Middle frontal gyrus (tissue), 1 donor: Measurements from ENCODE around the gene PIP4K2A.

Source experiments
- DNase-seq: peaks from one replicate; pipeline ENCODE4 v3.0.0-alpha.2; 2015; ENCODE audit warnings: low spot score; ENCODE audit errors: extremely low spot score

Gene PIP4K2A

DNA sequence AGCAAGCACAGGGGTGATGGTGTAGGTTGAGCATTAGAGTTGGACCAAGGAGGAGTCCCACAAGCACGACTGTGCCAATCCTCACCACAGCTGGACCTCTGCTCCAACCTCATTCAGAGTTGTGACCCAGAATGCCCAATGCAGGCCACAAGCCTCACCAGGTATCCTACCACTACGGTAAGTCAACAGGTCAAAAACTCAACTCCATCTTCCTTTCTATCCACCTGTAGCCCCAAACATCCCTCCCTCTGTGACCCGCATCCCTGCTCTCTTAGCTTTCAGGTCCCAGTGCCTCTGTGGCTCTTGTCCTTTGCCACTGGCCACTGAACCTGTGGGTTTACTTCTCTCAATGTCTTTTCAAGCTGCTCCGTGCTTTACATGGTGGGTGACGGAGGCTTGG lies 112.8 kb downstream of the PIP4K2A start:
- DNase-seq: no peak

DNA sequence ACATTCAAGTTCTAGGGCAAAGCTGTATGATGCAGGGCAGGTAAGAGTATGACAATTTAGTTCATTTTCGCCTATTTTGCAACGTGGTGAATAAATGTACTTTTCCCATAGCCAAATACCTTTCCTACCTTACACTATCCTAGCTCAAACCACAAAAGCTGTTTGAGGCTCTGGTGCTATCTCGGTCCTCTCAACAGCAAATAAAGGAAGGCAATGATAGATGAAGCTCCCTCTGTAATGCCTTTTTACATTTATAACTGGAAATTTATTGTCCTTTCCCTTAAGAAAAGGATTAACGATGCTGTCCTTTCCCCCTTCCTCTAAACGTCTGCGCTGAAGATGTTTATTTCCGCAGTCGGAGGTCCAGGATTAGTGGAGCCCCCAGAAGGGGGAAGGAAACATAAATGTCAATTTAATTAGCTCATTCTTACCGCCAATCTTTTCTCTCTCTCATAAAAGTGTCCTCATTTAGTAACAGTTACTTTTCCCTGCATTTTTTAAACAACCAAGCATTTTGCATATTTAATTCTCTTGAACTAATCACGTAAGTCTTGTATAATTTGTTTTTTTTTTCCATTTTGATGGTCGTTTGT lies 114.6 kb downstream of the PIP4K2A start:
- no peak for DNase-seq

DNA sequence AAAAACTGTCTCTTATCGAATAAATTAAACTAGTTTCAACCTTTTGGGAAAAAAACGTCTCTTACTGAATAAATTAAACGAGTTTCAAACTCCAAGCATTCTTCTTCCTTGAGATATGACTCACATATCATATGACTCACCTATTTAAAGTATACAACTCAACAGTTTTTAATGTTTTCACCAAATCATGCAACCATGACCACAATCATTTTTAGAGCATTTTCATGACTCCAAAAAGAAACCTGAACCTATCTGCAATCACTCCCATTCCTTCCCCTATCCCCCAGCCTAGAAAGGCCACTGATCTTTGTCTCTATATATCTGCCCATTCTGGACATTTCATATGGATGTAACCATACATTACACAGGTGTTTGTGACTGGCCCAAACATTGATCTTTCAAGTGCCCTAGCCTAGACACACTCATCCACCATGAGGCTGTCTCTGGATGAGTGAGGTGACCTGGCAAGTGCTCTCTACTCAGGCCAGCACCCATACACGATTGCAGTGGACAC lies 115.3 kb downstream of the PIP4K2A start:
- no peak for DNase-seq

DNA sequence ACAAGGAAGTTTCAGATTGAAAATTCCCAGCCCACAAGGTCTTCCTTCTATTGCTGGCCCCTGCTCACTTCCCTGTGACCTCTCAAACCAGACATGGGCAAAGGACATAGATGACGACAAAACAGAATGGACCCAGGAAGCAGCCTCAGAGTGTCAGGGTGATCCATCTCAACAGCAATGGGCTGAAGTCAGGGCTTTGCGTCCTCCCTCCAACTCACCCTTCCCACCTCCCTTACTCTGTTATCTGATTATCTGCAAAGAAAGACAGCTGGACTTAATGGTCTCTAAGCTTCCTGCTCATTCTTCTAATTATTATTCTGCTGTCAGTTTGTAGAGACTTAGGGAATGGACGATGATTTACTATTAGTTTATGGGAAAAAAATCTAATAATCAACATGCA lies 115.9 kb downstream of the PIP4K2A start:
- no peak for DNase-seq

DNA sequence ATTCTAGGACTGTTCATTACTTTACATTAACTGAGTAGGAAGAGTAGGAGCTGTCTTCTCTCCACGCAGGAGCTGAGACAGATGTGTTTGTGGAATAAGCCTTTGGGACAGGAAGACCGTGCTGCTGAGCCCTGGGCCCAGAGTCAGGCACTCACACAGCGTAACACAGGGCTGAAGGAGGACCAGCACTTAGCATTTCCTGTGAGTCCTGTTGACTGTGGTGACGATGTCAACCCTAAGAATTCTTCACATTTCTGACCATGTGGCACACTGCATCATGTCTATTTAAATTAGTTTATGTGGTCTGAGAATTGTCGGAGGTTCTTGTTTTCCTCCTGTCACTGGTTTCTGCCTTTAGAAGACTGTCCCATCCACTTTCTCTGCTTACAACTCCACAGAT lies 117.2 kb downstream of the PIP4K2A start:
- no peak for DNase-seq

DNA sequence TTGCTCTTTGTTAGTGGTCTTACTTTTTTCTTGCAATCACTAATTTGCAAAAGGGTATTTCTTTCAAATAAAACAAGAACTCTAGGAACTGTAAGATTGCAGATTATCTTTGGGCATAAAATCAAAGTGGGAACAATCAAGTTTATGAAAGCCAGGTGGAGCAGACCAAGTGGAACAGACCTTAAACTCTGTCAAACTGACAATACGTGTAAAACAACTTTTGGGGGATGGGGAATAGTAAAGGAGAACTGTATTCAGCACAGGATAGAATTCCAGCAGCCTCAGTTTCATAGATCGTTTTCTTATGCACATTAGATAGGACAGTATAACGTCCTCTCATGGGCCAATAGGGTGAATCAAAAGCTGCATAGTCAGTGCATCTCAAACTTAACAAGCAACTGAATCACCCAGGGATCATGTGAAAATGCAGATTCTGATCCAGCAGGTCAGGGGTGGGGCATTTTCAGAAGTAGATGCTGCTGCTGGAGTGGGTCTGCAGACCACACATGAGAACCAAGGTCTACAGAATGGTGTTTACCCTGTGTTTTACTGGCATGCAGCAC lies 120.7 kb downstream of the PIP4K2A start:
- no peak for DNase-seq

DNA sequence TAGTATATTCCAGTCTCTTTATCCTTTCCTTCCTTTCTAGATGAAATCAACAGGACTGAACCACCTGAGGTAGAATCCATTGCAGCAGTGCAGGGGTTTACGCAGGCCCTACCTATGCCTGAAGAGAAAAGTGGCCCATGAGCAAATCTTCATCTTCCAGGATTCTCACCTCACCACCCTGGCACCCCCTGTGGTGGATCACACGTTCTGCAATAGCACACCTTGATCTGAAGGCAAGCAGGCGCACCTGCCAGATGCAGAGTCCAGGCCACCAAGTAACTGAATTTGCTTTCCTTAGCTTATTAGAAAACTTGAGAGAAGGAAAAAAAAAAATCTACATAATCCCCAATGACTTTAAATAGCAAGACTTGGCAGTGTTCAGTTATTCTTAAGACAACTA lies 121.4 kb downstream of the PIP4K2A start:
- DNase-seq: no peak

DNA sequence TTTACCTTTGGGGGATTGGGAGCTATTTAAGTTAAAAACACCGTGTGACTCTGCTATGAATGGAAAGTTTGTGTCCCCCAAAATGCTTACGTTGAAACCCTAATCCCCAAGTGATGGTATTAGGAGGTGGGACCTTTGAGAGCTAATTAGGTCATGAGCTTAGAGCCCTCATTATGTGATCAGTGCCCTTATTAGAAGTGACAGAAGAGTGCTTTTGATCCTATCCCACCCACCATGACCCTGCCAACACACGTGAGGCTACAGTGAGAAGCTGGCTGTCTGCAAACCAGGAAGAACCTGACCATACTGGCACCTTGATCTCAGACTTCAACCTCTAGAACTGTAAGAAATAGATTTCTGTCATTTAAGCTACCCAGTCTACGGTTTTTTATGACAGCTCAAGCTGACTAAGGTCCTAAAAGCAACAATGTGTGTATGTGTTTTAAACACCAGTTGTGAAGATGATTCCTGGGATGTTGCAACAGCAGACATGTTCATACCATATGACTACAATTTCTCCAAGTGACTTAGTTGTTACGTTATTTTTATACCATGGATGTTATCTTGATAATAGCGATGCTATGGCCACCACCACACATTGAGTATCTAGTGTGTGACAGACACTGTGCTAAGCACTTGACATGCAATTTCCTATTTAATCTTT lies 124.4 kb downstream of the PIP4K2A start:
- DNase-seq: no peak

DNA sequence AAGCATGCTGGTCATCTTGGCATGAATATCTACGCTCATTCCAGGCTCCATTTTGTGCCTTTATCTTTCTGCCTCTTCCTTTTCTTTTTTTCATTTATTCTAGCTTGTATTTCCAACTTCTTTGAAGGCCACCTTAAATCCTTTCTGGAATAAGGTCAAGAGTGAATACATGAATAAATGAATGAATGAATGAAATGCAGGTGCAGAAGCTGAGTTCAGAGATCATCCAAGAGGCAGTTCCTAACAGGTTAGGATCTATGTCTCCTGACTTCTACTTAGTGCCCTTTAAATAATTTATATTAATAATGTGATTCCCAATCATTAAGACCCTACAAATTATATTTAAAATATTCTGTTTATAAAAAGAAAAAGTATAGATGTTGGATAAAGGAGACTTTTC lies 125.9 kb downstream of the PIP4K2A start:
- DNase-seq: no peak

DNA sequence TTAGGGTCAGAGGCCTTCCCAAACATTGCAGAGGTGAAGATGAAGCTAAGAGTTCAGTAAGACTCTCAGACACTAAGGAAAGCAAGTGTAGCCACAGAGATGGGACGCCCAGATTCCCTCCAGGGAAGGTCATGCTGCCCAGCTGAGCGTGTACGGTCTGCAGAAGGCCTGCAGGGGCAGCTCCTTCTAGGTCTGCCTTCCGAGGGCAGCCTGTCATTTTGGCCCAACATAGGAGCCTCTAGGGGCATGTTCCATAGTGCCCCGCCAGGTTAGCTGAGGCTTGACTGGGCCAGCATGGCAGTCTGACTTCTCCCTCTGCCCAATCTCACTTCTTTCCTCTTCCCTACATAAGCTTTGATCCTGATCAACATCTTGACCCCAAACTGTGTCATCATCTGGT lies 130.7 kb downstream of the PIP4K2A start:
- DNase-seq: no peak

DNA sequence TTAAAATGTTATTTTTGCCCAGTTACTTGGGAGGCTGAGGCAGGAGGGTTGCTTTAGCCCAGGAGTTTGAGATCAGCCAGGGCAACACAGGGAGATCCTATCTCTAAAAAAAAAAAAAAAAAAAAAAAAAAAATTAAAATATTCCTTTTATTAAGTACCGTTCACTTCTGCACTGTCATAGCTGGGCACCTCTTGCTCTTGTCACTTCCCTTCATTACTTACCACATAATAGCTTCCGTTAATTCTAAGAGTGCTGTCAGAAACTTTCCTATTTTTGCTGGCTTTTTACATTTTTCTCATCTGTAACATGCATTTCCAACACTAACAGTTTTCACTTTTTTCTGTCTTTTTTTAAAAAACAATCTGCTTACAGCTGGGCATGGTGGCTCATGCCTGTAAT lies 132.9 kb downstream of the PIP4K2A start:
- no peak for DNase-seq

DNA sequence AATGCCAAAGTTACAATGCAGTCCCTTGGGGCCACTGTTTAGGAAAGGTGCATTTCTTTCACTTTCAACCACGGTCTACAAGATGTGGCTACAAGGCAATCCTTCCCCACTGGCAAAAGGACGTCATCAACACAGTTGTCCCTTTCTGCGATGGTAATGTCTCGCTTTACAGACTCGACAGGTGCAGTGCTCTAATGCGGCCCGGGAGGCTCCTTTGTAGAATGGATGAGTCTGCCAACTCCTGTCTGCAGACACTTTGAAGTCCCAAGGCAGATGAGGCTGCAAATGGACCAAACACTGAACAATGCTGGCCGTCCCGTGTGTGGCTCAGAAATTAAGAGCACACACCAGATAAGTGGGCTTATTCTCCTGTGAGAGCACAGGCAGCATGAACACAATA lies 133.7 kb downstream of the PIP4K2A start:
- no peak for DNase-seq

DNA sequence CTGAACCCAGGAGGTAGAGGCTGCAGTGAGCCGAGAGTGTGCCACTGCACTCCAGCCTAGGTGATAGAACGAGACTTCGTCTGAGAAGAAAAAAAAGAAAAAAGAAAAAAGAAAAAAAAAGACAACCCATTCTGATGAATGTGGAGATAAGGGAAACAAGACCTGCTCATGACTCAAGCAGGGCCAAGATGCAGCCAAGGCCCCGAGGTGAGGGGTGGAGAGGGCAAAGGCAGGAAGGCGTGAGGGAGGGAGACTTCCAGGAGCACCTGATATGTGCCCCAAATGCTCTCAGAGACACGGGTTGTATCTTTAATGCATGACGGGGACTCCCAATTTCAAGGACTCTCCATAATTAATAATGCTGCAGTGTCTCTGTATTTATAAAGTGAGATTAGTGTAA lies 134.6 kb downstream of the PIP4K2A start:
- DNase-seq: no peak

DNA sequence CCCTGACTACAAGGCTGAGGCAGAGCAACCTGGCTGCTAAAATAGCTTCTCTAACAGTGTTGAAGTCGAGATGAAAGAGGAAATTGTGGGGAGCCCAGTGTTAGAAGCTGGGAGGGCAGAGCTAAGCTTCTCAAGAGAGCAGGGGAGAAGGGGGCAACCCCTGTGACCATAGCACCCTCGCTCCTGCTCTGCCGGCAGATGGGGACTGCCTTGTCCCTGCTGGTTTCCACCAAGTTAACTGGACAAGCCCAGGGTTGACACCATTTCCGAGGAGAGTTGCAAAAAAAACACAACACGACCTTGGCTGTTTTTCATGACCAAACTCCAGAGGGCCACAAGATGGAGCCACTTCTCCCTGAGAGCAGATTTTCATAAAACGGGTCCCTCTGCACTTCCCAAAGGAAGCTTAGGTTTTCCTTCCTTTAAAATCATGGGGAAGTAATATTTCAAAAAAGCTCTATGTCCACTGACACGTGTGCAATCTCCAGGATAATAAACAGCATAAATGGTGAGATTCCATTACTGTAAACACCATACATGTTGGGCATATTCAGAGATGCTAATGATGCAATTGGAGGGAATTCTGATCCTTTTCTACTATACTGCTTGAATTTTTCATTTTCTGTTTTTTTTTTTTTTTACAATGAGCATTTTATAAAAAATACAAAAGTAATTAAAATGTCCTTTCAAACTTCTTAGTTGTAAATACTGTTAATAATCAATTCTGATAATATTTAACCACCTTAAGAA lies 140.4 kb downstream of the PIP4K2A start:
- DNase-seq: no peak

DNA sequence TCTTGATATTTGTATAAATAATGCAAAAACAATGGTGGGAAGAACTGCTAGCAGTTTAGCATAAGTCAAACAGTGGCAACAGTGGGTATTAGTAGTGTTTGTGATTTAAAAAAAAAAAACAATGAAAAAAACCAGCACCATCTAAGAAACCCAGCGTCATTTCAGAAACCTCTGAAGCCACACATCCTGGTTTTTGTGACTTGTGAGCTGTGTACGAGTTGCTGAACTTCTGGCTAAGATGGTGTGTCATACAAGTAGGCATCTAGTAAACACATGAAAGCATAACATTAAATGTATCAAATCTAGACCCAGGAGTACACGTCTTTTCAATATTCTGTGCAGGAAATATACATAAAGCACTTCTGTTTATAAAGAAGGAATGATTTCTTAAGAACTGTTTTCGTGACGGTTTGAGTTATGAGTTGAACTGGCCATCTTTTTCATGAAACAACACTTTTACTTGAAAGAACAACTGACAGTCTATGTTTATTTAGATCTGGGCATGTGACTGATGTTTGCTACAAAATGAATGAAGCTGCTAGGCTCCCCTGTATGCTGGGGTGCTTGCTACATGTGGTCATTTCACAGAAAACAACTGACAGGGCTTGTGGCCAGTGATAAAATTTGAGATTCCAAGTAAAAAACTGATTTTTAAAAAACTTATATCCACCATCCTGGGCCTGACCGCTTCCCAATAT lies 143.5 kb downstream of the PIP4K2A start:
- no peak for DNase-seq

DNA sequence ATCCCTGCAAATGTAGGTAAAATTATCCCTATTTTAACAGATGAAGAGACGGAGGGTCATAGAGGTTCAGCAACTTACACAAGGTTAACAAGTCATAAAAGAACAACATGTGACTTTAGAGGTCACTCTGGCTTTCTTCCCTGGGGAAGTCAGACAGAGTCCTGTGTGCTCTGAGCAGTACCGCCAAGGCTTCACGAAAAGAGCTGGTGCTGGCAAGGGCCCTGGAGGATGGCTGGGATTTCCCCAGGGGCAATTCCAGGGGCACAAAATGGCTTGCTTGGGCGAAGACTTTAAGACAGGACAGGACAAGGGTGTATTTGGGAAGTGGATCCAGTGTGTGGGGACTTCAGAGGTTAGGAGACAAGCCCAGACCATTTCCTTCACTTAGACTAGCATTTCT lies 144.1 kb downstream of the PIP4K2A start:
- DNase-seq: no peak

DNA sequence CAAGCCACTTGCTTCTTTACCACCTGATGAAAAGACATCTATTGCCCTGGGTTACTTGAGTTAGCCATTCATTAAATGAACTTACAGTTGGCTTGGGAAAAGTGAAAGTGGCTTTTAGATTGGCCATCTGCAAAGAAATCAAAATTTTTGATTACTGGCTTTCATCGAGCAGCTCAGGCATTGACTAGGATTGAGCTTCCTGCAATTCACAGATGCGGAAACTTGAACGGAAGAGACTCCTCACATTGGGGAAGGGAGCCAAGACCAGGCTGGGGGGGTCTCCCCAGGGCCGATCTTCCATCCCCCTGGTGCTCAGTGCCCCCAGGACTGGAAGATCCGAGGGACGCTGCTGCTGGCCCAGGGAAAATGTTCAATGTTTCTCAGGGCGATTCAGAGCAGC lies 145.4 kb downstream of the PIP4K2A start:
- DNase-seq: no peak

DNA sequence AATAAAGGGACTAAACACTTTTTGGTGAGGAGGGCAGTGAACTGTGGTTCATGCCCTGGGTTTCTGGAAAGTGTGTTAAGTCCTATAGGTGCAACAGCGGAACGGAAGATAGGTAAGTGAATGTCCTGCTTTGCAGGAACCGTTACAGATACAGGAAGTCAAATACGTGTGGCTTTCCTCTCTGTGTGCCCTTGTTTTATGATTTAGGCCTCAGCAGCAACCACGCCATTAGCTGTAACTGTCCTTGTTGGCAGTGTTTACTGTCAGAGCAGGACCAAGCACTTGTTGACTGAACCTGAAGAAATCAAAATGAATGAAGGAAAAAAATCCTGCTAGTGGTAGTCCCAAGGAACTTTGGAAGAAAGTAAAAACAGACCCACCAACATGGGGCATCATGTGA lies 150.3 kb downstream of the PIP4K2A start:
- no peak for DNase-seq

DNA sequence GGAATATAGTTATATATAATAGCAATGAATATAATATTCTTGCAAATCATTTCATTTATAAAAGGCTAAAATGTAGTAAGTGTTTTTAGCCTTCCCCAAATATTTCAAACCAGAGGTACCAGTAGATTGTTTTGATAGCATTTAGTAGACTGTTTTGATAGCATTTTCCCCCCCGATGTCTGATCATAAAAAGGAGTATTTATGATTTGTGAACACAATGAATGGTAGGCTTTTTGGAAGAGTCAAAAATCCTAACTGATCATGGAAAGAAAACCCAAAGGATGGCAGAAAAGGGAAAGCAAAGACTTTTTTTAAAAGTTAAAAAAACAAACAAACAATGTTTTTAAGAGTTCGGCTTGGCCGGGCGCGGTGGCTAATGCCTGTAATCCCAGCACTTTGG lies 152.5 kb downstream of the PIP4K2A start:
- no peak for DNase-seq

DNA sequence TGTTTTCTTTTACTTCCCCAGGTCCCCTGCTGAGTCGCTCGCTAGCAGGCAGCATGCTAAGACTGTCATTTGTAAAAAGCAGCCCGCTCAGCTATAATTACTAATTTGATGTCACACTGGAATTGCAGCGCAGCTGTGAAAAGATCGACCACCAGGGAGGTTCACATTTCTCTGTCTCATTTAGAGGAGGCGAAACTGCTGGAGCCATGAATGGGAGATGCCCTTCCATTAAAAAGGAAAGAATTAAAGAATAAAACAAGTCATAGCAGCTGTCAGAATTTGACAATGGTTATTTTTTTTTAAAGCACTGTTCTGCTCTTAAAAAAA lies 153.5 kb downstream of the PIP4K2A start:
- no peak for DNase-seq

DNA sequence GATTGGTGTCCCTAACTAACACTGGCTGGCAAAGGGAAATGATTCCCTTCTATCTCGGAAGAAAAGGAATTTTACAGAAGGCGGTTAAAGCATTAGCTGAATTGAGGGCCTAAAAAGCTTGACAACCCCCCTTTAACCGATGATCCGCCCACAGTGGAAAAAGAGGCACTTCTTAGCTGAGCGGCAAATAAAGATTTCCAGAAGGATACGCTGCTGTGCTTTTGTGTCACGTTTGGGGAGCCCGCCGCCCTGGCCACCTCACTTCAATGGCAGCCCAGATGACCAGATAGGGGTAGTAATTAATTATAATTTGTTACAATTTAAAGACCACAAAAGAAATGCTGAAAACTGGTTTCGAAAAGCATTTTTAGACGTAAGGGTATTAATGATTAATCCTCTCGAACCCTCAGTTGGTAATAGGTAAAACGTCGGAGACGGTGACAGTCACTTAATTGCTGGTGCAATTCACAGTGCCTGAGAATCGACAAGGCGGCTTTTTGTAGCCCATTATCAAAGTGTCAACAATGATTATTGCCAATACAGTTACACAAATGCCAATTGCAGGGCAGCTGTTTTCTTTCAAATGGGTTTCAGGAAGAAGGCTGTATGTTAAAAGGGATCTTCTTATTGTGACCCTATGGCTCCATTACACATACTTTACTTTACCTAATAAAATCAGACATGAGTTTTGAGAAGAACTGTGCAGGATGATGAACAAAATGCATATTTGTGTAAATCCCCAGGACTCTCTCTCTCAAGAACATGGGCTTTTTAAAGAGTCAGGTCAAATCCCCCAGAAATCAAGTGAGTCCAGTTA lies 154.1 kb downstream of the PIP4K2A start:
- DNase-seq: no peak
